Loucy (cell line): ENCODE measurements around the gene MAP4K3.

ENCODE experiments used
- CTCF ChIP-seq: fragments of 200-600 bp; sonication (generic); conservative IDR thresholded peaks from 2 replicates; pipeline ENCODE4 v1.5.1; 2014; ENCODE audit warnings: mild to moderate bottlenecking, antibody characterized with exemption, low read length
- EZH2phosphoT487 ChIP-seq: fragments of 200-600 bp; IDR thresholded peaks from 2 replicates; pipeline ENCODE4 v1.6.1; 2018; ENCODE audit warnings: antibody characterized with exemption, mild to moderate bottlenecking, moderate library complexity, borderline replicate concordance

GRCh38 chr2:39252888-39253518, 184.1 kb downstream of the MAP4K3 start:
- no peak for TF ChIP-seq CTCF
- no peak for TF ChIP-seq EZH2phosphoT487
